Omental fat pad (tissue), 4 donors: ENCODE measurements around the gene THAP7. TPM values are rescaled to one million over a fixed set of nuclear protein-coding genes. Genes with fewer than 3 reads are reported as not detected.

ENCODE experiments used
- ATAC-seq: fragments of 150-250 bp; one replicate; pipeline ENCODE4 v1.9.1; 2016; ENCODE audit warnings: mild to moderate bottlenecking, moderate library complexity; ENCODE audit not compliant: low FRiP score
- DNase-seq: peaks from one replicate; pipeline ENCODE4 v3.0.0-alpha.2; 2019; ENCODE audit warnings: low spot score
- total RNA-seq, 4 donors: library from RNA; depleted of rRNA; stranded (reverse); fragments of >200 nt; gene quantifications; one replicate each; pipeline ENCODE4 v1.1.0, GENCODE V29; 2016
- TF ChIP-seq, protein P1 (sequence below), 3 donors: fragments of 450-650 bp; IDR thresholded peaks; one replicate each; pipeline ENCODE4 v1.5.1; 2016 to 2017; ENCODE audit warnings: antibody characterized with exemption in 3 of 3, mild to moderate bottlenecking in 3 of 3, moderate library complexity in 2 of 3

The THAP7 gene
- total RNA-seq, 4 donors from 2014 or later: 27.4 to 34.2 (median 32.8) TPM

GRCh38 chr22:20990184-20991180 is 11.4 kb downstream of the THAP7 start:
- TF ChIP-seq, protein P1, sequence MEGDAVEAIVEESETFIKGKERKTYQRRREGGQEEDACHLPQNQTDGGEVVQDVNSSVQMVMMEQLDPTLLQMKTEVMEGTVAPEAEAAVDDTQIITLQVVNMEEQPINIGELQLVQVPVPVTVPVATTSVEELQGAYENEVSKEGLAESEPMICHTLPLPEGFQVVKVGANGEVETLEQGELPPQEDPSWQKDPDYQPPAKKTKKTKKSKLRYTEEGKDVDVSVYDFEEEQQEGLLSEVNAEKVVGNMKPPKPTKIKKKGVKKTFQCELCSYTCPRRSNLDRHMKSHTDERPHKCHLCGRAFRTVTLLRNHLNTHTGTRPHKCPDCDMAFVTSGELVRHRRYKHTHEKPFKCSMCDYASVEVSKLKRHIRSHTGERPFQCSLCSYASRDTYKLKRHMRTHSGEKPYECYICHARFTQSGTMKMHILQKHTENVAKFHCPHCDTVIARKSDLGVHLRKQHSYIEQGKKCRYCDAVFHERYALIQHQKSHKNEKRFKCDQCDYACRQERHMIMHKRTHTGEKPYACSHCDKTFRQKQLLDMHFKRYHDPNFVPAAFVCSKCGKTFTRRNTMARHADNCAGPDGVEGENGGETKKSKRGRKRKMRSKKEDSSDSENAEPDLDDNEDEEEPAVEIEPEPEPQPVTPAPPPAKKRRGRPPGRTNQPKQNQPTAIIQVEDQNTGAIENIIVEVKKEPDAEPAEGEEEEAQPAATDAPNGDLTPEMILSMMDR (IDR thresholded peaks at IDR 0.05): no peak
- DNase-seq (no peak), ATAC-seq (no peak)

- no peak for DNase-seq
- TF ChIP-seq, protein P1 (IDR thresholded peaks at IDR 0.05): no peak
- ATAC-seq: no peak
Observed at GRCh38 chr22:20989323-20990138, 12.4 kb downstream of the THAP7 start.

DNA sequence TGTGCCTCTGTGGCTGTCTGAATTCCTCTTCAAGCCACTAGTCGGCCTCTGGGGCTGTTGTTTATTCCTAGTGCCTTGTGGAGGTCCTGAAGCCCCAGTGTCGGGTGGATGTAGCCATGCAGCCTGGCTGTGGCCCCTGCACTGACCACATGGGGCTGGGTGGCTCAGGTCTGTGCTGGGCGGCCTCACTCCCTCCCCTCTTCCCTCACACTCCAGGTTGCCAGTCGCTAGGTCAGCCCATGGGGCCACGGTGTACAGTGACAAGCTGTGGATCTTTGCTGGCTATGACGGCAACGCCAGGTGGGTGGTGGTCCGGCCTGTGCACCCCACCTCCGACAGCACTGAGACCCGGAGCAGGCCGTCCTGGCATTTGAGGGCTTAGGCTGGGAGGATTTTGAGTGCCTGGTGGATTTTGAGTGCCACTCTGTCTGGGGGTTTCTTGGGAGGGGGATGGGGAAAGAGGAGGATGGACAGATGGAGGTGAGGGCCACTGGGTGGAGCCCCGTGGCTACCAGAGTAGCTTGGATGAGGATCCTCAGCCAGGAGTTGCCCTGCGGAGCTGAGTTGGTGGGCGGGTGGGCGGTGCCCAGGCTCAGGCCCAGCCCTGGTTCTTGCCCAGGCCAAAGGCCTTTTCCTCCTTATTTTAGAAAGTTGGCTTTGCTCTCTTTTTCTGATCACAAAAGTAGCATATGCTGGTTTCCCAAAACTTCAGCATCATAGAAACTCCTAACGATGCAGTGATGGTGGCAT is 13.2 kb downstream of the THAP7 start:
- TF ChIP-seq, protein P1 (IDR thresholded peaks at IDR 0.05): no peak
- no peak for ATAC-seq

DNA sequence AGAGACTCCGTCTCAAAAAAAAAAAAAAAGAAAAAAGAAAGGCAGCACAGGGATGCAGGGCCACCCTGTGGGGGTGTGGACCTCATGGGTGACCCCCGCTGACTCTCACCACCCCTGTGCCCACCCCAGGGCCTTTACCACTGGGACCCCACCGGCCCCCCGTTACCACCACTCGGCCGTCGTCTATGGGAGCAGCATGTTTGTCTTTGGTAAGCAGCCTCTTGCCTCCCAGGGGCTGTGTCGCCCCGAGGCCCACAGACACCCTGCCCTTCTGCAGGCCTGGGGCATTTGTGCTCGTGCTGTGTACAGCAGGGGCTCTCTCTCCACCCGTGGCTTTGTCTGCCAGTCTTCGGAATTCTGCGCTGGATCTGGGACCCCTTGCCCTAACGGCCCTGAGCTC is 14.5 kb downstream of the THAP7 start:
- TF ChIP-seq, protein P1 (IDR thresholded peaks at IDR 0.05): no peak
- DNase-seq (no peak), ATAC-seq (no peak)

More for the DNA sequence above, 13.2 kb downstream of the THAP7 start:
- DNase-seq: no peak

- TF ChIP-seq, protein P1 (IDR thresholded peaks at IDR 0.05): no peak
- no peak for DNase-seq
- no peak for ATAC-seq
Observed at GRCh38 chr22:20986365-20986764, 15.6 kb downstream of the THAP7 start.

DNA sequence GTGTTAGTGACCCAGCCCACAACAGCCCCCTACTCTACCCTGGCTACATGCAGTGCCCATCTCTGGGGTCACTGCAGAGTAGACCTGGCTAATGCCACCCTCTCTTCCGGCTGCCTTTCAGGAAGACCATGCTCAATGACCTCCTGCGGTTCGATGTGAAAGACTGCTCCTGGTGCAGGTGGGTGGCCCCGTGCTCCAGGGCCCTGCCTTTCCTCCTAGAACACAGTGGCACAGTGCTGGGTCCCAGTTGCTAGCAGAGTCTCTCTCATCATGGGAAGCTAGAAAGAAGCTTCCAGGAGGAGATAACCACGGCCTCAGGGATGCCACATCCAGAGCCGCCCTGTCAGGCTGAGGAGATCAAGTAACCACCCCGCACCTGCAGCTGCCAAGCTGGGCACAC is 16.2 kb downstream of the THAP7 start:
- ATAC-seq (no peak), DNase-seq (no peak)
- TF ChIP-seq, protein P1 (IDR thresholded peaks at IDR 0.05): no peak
